NCI-H345 (cell line): ENCODE results near the gene SNHG17.

ENCODE experiments used
- DNase-seq: peaks from one replicate; lab custom pipeline; 2025; lab: John Stamatoyannopoulos, UW

Gene SNHG17

GRCh38 chr20:38373898-38374297 is 61.2 kb downstream of the SNHG17 start:
- no peak for DNase-seq

GRCh38 chr20:38373231-38373867 is 61.8 kb downstream of the SNHG17 start:
- no peak for DNase-seq

- no peak for DNase-seq
Measured at GRCh38 chr20:38372806-38373205, 62.3 kb downstream of the SNHG17 start.
